ENCODE results near the gene B4GALNT3. TPM values are rescaled to one million over a fixed set of nuclear protein-coding genes. Genes with fewer than 3 reads are reported as not detected.

Gene B4GALNT3
- total RNA-seq, 1 donor from 2014 or later: 7.0 TPM

DNA sequence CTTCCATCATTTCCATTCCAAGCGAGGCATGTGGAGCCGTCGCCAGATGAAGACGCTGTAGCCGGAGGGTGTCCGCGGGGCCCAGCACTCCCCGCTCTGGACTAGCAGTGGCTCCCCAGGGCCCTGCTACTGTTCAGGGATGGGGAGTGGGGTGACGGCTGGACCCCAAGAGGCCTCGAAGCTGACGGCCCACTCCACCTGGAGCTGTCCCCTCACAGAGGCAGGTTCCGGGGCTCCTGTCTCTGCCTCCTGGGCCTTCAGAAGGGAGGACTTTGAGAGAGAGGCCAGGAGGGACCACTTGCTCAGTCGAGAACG lies 101.6 kb downstream of the B4GALNT3 start:
- TF ChIP-seq, protein P1, sequence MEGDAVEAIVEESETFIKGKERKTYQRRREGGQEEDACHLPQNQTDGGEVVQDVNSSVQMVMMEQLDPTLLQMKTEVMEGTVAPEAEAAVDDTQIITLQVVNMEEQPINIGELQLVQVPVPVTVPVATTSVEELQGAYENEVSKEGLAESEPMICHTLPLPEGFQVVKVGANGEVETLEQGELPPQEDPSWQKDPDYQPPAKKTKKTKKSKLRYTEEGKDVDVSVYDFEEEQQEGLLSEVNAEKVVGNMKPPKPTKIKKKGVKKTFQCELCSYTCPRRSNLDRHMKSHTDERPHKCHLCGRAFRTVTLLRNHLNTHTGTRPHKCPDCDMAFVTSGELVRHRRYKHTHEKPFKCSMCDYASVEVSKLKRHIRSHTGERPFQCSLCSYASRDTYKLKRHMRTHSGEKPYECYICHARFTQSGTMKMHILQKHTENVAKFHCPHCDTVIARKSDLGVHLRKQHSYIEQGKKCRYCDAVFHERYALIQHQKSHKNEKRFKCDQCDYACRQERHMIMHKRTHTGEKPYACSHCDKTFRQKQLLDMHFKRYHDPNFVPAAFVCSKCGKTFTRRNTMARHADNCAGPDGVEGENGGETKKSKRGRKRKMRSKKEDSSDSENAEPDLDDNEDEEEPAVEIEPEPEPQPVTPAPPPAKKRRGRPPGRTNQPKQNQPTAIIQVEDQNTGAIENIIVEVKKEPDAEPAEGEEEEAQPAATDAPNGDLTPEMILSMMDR (IDR thresholded peaks at IDR 0.05; ENCODE audit: unreplicated experiment): no peak
- Mint-ChIP-seq H3K4me3 (no peak overlapping the region), H3K9me3 (no peaks in the 10 kb centered on the region), H3K4me1 (no peaks in the 10 kb centered on the region), H3K27me3 (ENCODE audit: low read depth) (peaks cover 15% of the 10 kb centered on the region), H3K36me3 (no peaks in the 10 kb centered on the region), H3K27ac (no peak overlapping the region)
- DNase-seq (ENCODE audit: low spot score in 2 of 2, unreplicated experiment in 2 of 2): no peak

DNA sequence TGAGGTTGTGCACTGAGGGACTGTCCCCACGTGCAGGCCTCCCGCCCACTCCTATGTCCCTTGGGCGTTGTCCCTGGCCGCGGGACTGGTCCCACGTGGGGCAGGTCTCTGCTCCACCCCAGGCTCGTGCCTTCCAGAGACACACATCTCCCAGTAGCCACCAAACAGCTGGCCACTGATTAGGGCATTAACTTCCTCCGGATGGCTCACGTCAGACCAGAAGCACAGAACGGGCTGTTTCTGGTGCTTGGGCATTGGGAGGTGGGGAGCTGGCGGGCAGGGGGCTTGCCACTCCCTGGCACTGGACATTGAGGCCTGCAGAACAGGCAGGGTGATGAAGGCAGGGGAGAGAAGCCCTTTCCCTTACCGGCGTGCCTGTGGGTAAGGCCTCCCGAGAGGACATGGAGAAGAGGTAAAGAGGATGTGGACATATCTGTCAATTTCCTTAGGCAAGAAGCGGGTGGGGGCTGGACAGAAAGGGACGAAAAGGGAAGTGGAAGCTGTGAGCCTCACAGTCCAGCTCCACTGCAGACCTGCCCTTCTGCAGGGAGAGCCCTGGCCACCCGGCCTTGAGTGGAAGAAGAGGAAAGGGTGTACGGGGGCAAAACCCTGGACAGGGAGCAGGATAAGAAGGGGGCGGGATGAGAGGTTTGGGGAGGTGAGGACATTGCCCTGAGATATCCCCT lies 102.3 kb downstream of the B4GALNT3 start:
- Mint-ChIP-seq H3K9me3 (no peaks in the 10 kb centered on the region), H3K36me3 (no peaks in the 10 kb centered on the region), H3K4me3 (no peak overlapping the region), H3K27ac (no peak overlapping the region), H3K4me1 (no peaks in the 10 kb centered on the region), H3K27me3 (ENCODE audit: low read depth) (peaks cover 15% of the 10 kb centered on the region)
- TF ChIP-seq, protein P1 (IDR thresholded peaks at IDR 0.05; ENCODE audit: unreplicated experiment): no peak
- no peak for DNase-seq (ENCODE audit: low spot score in 2 of 2, unreplicated experiment in 2 of 2)

- Mint-ChIP-seq H3K36me3 (no peaks in the 10 kb centered on the region), H3K9me3 (no peaks in the 10 kb centered on the region), H3K27ac (no peak overlapping the region), H3K4me1 (no peaks in the 10 kb centered on the region), H3K27me3 (ENCODE audit: low read depth) (peaks cover 15% of the 10 kb centered on the region), H3K4me3 (no peak overlapping the region)
- no peak for DNase-seq (ENCODE audit: low spot score in 2 of 2, unreplicated experiment in 2 of 2)
- TF ChIP-seq, protein P1 (IDR thresholded peaks at IDR 0.05; ENCODE audit: unreplicated experiment): no peak
These were observed 102.9 kb downstream of the B4GALNT3 start for GRCh38 chr12:562634-563033.

DNA sequence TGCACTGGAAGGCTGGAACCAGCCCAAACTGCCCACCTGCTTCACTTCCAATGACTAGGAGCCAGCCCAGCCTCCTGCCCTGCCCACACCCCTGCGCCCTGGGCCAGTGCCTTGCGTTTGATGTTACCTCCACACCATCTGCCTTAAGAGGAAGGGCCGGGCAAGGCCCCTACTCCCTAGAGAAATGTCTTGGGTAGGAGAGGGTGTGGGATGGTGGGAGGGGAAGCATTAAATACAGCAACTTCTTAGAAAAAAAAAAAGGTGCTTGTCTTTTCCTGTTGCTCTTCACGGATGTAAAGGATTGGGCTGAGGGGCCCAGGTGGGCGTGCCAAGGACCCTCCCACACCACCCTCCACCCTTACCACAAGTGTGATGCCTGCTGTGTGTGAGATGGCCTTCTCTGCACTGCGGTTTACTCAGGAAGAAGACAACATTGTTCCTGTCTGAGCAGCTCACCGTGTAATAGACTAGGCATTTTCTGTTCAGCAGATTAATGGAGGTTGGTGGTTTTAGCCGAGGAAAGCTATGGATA lies 103.6 kb downstream of the B4GALNT3 start:
- TF ChIP-seq, protein P1 (IDR thresholded peaks at IDR 0.05; ENCODE audit: unreplicated experiment): no peak
- H3K36me3 Mint-ChIP-seq: no peaks in the 10 kb centered on the region
- H3K4me3 Mint-ChIP-seq: no peak overlapping the region
- H3K27ac Mint-ChIP-seq: no peak overlapping the region
- H3K27me3 Mint-ChIP-seq (ENCODE audit: low read depth): peaks cover 16% of the 10 kb centered on the region
- H3K9me3 Mint-ChIP-seq: no peaks in the 10 kb centered on the region
- no peak for DNase-seq (ENCODE audit: low spot score in 2 of 2, unreplicated experiment in 2 of 2)
- H3K4me1 Mint-ChIP-seq: no peaks in the 10 kb centered on the region

GRCh38 chr12:563787-564298 lies 104.1 kb downstream of the B4GALNT3 start:
- DNase-seq (ENCODE audit: low spot score in 2 of 2, unreplicated experiment in 2 of 2): no peak
- Mint-ChIP-seq H3K9me3 (no peaks in the 10 kb centered on the region), H3K4me3 (no peak overlapping the region), H3K4me1 (no peaks in the 10 kb centered on the region), H3K27ac (no peak overlapping the region), H3K36me3 (no peaks in the 10 kb centered on the region), H3K27me3 (ENCODE audit: low read depth) (peaks cover 15% of the 10 kb centered on the region)
- TF ChIP-seq, protein P1 (IDR thresholded peaks at IDR 0.05; ENCODE audit: unreplicated experiment): no peak
